Hepatocyte (in vitro differentiated cells): ENCODE results near the gene CLASRP. TPM values are rescaled to one million over a fixed set of nuclear protein-coding genes. Genes with fewer than 3 reads are reported as not detected.

Source experiments
- DNase-seq: peaks from one replicate; pipeline ENCODE4 v3.0.0-alpha.2; 2016; ENCODE audit warnings: low spot score
- H2AFZ ChIP-seq: fragments of 200-600 bp; sonication (generic); 2 replicates; pipeline ENCODE4 v1.6.0; 2016; ENCODE audit warnings: antibody characterized with exemption, mild to moderate bottlenecking
- H3K27ac ChIP-seq: fragments of 200-600 bp; sonication (generic); 2 replicates; pipeline ENCODE4 v1.5.1; 2016; ENCODE audit warnings: mild to moderate bottlenecking
- H3K27me3 ChIP-seq: fragments of 200-600 bp; sonication (generic); 2 replicates; pipeline ENCODE4 v1.6.1; 2016
- H3K36me3 ChIP-seq: fragments of 200-600 bp; sonication (generic); replicated peaks from 2 replicates; pipeline ENCODE4 v1.5.1; 2016; ENCODE audit warnings: low read depth; ENCODE audit not compliant: insufficient read depth
- H3K4me1 ChIP-seq: fragments of 200-600 bp; sonication (generic); 2 replicates; pipeline ENCODE4 v1.5.1; 2016; ENCODE audit warnings: mild to moderate bottlenecking, moderate library complexity; ENCODE audit not compliant: insufficient read depth
- H3K4me2 ChIP-seq: fragments of 200-600 bp; sonication (generic); 2 replicates; pipeline ENCODE4 v1.6.0; 2016
- H3K4me3 ChIP-seq: fragments of 200-600 bp; sonication (generic); 2 replicates; pipeline ENCODE4 v1.5.1; 2016; ENCODE audit warnings: mild to moderate bottlenecking
- H3K79me2 ChIP-seq: fragments of 200-600 bp; sonication (generic); 2 replicates; pipeline ENCODE4 v1.6.0; 2017; ENCODE audit warnings: mild to moderate bottlenecking
- H3K9me2 ChIP-seq: fragments of 200-600 bp; sonication (generic); replicated peaks from 2 replicates; pipeline ENCODE4 v1.6.0; 2017; ENCODE audit warnings: mild to moderate bottlenecking; ENCODE audit not compliant: insufficient read depth
- H3K9me3 ChIP-seq: fragments of 200-600 bp; sonication (generic); 2 replicates; pipeline ENCODE4 v1.5.1; 2016; ENCODE audit warnings: low read depth, mild to moderate bottlenecking
- H4K20me1 ChIP-seq: fragments of 200-600 bp; sonication (generic); 2 replicates; pipeline ENCODE4 v1.6.0; 2016; ENCODE audit warnings: mild to moderate bottlenecking; ENCODE audit not compliant: insufficient read depth, poor library complexity, severe bottlenecking
- EZH2 ChIP-seq: fragments of 200-600 bp; sonication (generic); IDR thresholded peaks from 2 replicates; pipeline ENCODE4 v1.6.1; 2016; ENCODE audit warnings: antibody characterized with exemption, mild to moderate bottlenecking, borderline replicate concordance
- EZH2phosphoT487 ChIP-seq: fragments of 200-600 bp; sonication (generic); IDR thresholded peaks from one replicate; pipeline ENCODE4 v1.6.1; 2018; ENCODE audit warnings: antibody characterized with exemption, mild to moderate bottlenecking, low read depth, moderate library complexity; ENCODE audit not compliant: unreplicated experiment, severe bottlenecking
- WGBS: methylation state at CpG from one replicate; pipeline ENCODE4 v1.1.6; 2016; ENCODE audit warnings: low lambda C conversion rate; ENCODE audit errors: missing lambda C conversion rate; 5-methylcytosine and 5-hydroxymethylcytosine counted together
- polyA plus RNA-seq: library from polyadenylated mRNA; unstranded; fragments of >200 nt; fragmentation: Nextera tagmentation; extraction: Ambion mirVana; gene quantifications from 2 replicates; pipeline ENCODE4 v1.2.1, GENCODE V29; 2016
- total RNA-seq: library from RNA; depleted of rRNA; stranded (reverse); fragments of >200 nt; gene quantifications from 2 replicates; pipeline ENCODE4 v1.2.3, GENCODE V29; 2014
- TF ChIP-seq, protein P1 (sequence below): fragments of 200-600 bp; sonication (generic); IDR thresholded peaks from 2 replicates; pipeline ENCODE4 v1.5.1; 2016; ENCODE audit warnings: antibody characterized with exemption, mild to moderate bottlenecking; ENCODE audit not compliant: poor library complexity

Gene CLASRP
- total and polyA plus RNA-seq, 2 experiments from 2014 or later, result 45.8 to 56.2 TPM

DNA sequence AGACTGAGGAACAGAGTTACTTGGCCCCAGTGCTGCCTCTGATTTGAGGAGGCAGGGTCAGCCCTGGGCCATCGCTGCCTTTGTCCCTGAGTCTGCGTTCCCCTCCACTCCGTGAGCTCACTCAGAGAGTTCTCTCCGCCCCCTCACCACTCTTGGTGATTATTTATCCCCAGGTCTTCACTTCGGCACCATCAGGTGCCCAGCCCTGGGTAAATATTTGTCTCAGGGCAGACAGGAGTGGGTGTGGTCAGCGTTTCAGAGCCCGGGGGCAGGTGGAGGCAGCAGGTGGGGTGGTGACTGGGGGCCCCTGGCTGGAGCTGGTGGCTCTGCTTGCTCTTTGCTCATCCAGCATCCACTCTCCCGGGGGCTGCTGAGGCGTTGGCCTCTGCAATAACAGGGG, 74.8 kb downstream of the CLASRP start:
- peaks cover 30% of the 10 kb centered on the region for H3K4me1 ChIP-seq
- no peak overlapping the region for H2AFZ ChIP-seq
- H3K9me3 ChIP-seq, result no peaks in the 10 kb centered on the region
- DNase-seq, result peak; percentile 82
- H3K36me3 ChIP-seq, result no peaks in the 10 kb centered on the region
- WGBS, result 47% methylated on average over 8 of the region's 9 CpGs
- H3K27me3 ChIP-seq, result no peaks in the 10 kb centered on the region
- peak overlapping the region; percentile 72 for H3K4me2 ChIP-seq
- H3K9me2 ChIP-seq, result no peaks in the 10 kb centered on the region
- H3K27ac ChIP-seq, result peak overlapping the region; percentile 94
- peaks cover 53% of the 10 kb centered on the region for H4K20me1 ChIP-seq
- H3K79me2 ChIP-seq, result peaks cover 100% of the 10 kb centered on the region
- H3K4me3 ChIP-seq, result no peak overlapping the region
- TF ChIP-seq EZH2phosphoT487, result no peak
- TF ChIP-seq, protein P1, sequence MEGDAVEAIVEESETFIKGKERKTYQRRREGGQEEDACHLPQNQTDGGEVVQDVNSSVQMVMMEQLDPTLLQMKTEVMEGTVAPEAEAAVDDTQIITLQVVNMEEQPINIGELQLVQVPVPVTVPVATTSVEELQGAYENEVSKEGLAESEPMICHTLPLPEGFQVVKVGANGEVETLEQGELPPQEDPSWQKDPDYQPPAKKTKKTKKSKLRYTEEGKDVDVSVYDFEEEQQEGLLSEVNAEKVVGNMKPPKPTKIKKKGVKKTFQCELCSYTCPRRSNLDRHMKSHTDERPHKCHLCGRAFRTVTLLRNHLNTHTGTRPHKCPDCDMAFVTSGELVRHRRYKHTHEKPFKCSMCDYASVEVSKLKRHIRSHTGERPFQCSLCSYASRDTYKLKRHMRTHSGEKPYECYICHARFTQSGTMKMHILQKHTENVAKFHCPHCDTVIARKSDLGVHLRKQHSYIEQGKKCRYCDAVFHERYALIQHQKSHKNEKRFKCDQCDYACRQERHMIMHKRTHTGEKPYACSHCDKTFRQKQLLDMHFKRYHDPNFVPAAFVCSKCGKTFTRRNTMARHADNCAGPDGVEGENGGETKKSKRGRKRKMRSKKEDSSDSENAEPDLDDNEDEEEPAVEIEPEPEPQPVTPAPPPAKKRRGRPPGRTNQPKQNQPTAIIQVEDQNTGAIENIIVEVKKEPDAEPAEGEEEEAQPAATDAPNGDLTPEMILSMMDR, result no peak
- no peak for TF ChIP-seq EZH2

DNA sequence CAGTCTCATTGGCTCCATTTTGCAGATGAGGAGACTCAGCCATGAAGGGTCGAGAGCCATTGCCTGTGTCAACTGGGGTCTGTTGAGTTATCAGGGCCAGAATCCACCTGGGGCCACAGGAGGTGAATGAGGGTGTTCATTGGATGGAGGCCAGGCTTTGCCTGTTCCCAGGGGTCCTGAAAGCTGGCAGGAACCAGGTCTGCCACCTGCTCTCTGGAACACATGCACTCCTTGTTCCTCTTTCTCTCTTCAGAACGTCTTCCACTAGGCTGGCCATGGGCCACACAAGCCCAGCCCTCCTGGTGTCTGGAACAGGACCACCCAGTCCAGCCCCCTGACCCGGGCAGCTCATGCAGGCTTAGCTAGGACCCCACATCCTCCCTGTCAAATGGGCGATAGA, 75.3 kb downstream of the CLASRP start:
- peak overlapping the region; percentile 94 for H3K27ac ChIP-seq
- WGBS, result 90% methylated on average over 4 of the region's 4 CpGs

DNA sequence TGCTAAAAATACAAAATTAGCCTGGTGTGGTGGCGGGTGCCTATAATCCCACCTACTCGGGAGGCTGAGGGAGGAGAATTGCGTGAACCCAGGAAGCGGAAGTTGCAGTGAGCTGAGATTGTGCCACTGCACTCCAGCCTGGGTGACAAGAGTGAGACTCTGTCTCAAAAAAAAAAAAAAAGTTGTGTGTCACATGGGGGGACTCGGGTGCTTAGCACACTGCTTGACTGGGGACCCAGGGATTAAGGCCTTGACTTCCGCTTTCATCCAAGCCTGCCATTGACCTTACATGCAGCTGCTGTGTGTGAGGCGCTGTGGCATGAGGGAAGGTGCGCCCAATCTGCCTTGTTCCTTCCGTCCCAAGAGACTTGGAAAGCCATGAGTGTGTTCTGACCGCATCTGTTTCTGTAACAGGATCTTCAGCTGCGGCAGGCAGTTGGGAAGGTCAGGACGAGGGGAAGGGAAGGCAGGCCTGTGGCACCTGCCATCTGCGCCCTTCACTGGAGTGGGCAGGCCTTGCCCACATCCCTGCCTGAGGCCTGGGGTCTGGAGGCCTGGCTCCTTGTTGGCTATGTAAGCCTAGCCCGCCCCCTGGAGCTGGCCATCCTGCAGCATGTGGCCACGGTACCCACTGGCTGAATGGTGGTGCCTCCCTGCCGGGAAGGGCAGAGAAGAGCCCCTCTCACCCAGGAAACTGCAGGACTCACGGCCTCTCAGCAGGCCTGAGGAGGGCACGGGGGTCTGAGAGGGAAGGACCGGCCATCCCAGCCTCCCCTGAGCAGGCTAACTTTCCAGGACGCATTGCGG, 77.2 kb downstream of the CLASRP start:
- Histone ChIP-seq H3K27ac (no peak overlapping the region), H3K9me2 (no peaks in the 10 kb centered on the region), H3K4me2 (no peak overlapping the region), H3K4me3 (no peak overlapping the region), H3K79me2 (peaks cover 100% of the 10 kb centered on the region), H2AFZ (no peak overlapping the region), H3K9me3 (no peaks in the 10 kb centered on the region), H4K20me1 (peaks cover 54% of the 10 kb centered on the region), H3K4me1 (peaks cover 34% of the 10 kb centered on the region), H3K27me3 (no peaks in the 10 kb centered on the region), H3K36me3 (no peaks in the 10 kb centered on the region)
- WGBS, result 95% methylated on average over 21 of the region's 21 CpGs
- no peak for DNase-seq
- TF ChIP-seq EZH2 (no peak), EZH2phosphoT487 (no peak)
- TF ChIP-seq, protein P1, result no peak

More for the DNA sequence above, 75.3 kb downstream of the CLASRP start:
- H3K4me3 ChIP-seq, result no peak overlapping the region
- H3K9me3 ChIP-seq, result no peaks in the 10 kb centered on the region
- no peaks in the 10 kb centered on the region for H3K9me2 ChIP-seq
- peaks cover 100% of the 10 kb centered on the region for H3K79me2 ChIP-seq
- H3K36me3 ChIP-seq, result no peaks in the 10 kb centered on the region
- DNase-seq, result no peak
- peaks cover 30% of the 10 kb centered on the region for H3K4me1 ChIP-seq
- H2AFZ ChIP-seq, result no peak overlapping the region
- peak overlapping the region; percentile 72 for H3K4me2 ChIP-seq
- H3K27me3 ChIP-seq, result no peaks in the 10 kb centered on the region
- H4K20me1 ChIP-seq, result peaks cover 50% of the 10 kb centered on the region
- TF ChIP-seq EZH2phosphoT487 (no peak), EZH2 (no peak)

DNA sequence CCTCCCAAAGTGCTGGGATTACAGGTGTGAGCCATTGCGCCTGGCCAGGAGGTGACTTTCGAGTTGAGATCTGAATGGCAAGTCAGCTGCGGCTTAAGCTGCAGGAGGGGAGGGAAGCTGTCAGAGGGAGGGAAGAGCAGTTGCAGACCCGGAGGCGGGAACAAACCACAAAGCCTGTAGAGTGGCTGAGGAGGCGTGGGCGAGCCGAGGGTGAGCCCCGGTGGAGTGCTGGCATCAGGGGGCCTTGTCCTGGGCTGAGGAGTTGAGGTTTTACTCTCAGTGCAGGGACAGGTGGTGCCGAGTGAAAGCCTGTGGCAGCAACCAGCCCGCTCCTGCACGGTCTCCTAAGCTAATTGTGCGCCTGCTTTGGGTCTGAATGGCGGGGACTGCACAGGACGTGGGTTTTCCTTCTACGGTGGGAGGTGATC, 78.3 kb downstream of the CLASRP start:
- Histone ChIP-seq H3K4me2 (peak overlapping the region; percentile 16), H3K9me3 (no peaks in the 10 kb centered on the region), H3K27me3 (no peaks in the 10 kb centered on the region), H3K36me3 (no peaks in the 10 kb centered on the region), H3K27ac (no peak overlapping the region), H3K9me2 (no peaks in the 10 kb centered on the region), H2AFZ (no peak overlapping the region), H3K4me3 (no peak overlapping the region), H3K4me1 (peaks cover 34% of the 10 kb centered on the region), H4K20me1 (peaks cover 59% of the 10 kb centered on the region), H3K79me2 (peaks cover 100% of the 10 kb centered on the region)
- TF ChIP-seq EZH2 (no peak), EZH2phosphoT487 (no peak)
- TF ChIP-seq, protein P1, result no peak
- DNase-seq, result peak; percentile 46
- 58% methylated on average over 16 of the region's 16 CpGs for WGBS
